Neural cell (in vitro differentiated cells): Measurements from ENCODE around the gene PLBD1. TPM values are rescaled to one million over a fixed set of nuclear protein-coding genes. Genes with fewer than 3 reads are reported as not detected.

ENCODE experiments used
- H2AFZ ChIP-seq: fragments of 200-600, 300-800 bp; sonication (generic), shearing (Covaris generic); 2 replicates; pipeline ENCODE4 v1.6.0; 2014; ENCODE audit warnings: low read depth, mild to moderate bottlenecking, antibody characterized with exemption, low read length, moderate library complexity
- H3F3A ChIP-seq: fragments of 200-600 bp; shearing (Covaris generic); 2 replicates; pipeline ENCODE4 v1.6.1; 2016; ENCODE audit warnings: mild to moderate bottlenecking, moderate library complexity, mixed read lengths, antibody characterized with exemption, low read length; ENCODE audit not compliant: insufficient read depth, poor library complexity, severe bottlenecking
- H3K27ac ChIP-seq: fragments of 200-600, 300-800 bp; sonication (generic), shearing (Covaris generic); 2 replicates; pipeline ENCODE4 v1.5.1; 2014; ENCODE audit warnings: mild to moderate bottlenecking, low read length, moderate library complexity
- H3K27me3 ChIP-seq: fragments of 300-800, 200-600 bp; sonication (generic), shearing (Covaris generic); 2 replicates; pipeline ENCODE4 v1.6.0; 2014; ENCODE audit warnings: mild to moderate bottlenecking, low read depth, low read length, moderate library complexity; ENCODE audit not compliant: insufficient read depth
- H3K36me3 ChIP-seq: fragments of 300-800, 200-600 bp; sonication (generic), shearing (Covaris generic); 2 replicates; pipeline ENCODE4 v1.5.1; 2014; ENCODE audit warnings: mild to moderate bottlenecking, antibody characterized with exemption, low read length, moderate library complexity; ENCODE audit not compliant: insufficient read depth
- H3K4me2 ChIP-seq: fragments of 300-800, 200-600 bp; sonication (generic), shearing (Covaris generic); 2 replicates; pipeline ENCODE4 v1.6.0; 2014; ENCODE audit warnings: mild to moderate bottlenecking, low read length
- H3K4me3 ChIP-seq: fragments of 300-800, 200-600 bp; sonication (generic), shearing (Covaris generic); 2 replicates; pipeline ENCODE4 v1.5.1; 2014; ENCODE audit warnings: mild to moderate bottlenecking, low read length, moderate library complexity
- H3K79me2 ChIP-seq: fragments of 200-600 bp; shearing (Covaris generic); replicated peaks from 2 replicates; pipeline ENCODE4 v1.6.0; 2014; ENCODE audit warnings: mild to moderate bottlenecking, low read length, moderate library complexity; ENCODE audit not compliant: insufficient read depth
- H3K9ac ChIP-seq: fragments of 300-800, 200-600 bp; sonication (generic), shearing (Covaris generic); 2 replicates; pipeline ENCODE4 v1.6.1; 2016; ENCODE audit warnings: mild to moderate bottlenecking, low read length, mixed read lengths
- H3K9me2 ChIP-seq: fragments of 200-600 bp; shearing (Covaris generic); 2 replicates; pipeline ENCODE4 v1.6.1; 2016; ENCODE audit warnings: mild to moderate bottlenecking, low read length, mixed read lengths; ENCODE audit not compliant: insufficient read depth
- H3K9me3 ChIP-seq: fragments of 200-600, 300-800 bp; sonication (generic), shearing (Covaris generic); 2 replicates; pipeline ENCODE4 v1.6.1; 2016; ENCODE audit warnings: mild to moderate bottlenecking, mixed run types, low read length, moderate library complexity, mixed read lengths
- H4K20me1 ChIP-seq: fragments of 200-600 bp; shearing (Covaris generic); 2 replicates; pipeline ENCODE4 v1.6.1; 2016; ENCODE audit warnings: mild to moderate bottlenecking, mixed run types; ENCODE audit not compliant: insufficient read depth
- CTCF ChIP-seq: fragments of 450-650 bp; IDR thresholded peaks from 2 replicates; pipeline ENCODE4 v1.5.1; 2014; ENCODE audit warnings: antibody characterized with exemption, mild to moderate bottlenecking, moderate library complexity; ENCODE audit not compliant: poor library complexity, severe bottlenecking
- EP300 ChIP-seq: fragments of 450-650 bp; conservative IDR thresholded peaks from 2 replicates; pipeline ENCODE4 v1.6.1; 2014; ENCODE audit warnings: antibody characterized with exemption, mild to moderate bottlenecking, moderate library complexity; ENCODE audit not compliant: poor library complexity, severe bottlenecking
- EZH2 ChIP-seq: fragments of 200-600, 300-800 bp; shearing (Covaris generic), sonication (generic); IDR thresholded peaks from 2 replicates; pipeline ENCODE4 v1.6.1; 2014; ENCODE audit warnings: antibody characterized with exemption, low read length, borderline replicate concordance, mild to moderate bottlenecking; ENCODE audit not compliant: insufficient read depth, poor library complexity, severe bottlenecking
- MXI1 ChIP-seq: fragments of 450-650 bp; conservative IDR thresholded peaks from 2 replicates; pipeline ENCODE4 v1.6.1; 2014; ENCODE audit warnings: antibody characterized with exemption, mild to moderate bottlenecking; ENCODE audit not compliant: poor library complexity, severe bottlenecking
- POLR2AphosphoS5 ChIP-seq: IDR thresholded peaks from 2 replicates; pipeline ENCODE4 v1.6.1; 2012
- RAD21 ChIP-seq: fragments of 450-650 bp; conservative IDR thresholded peaks from 2 replicates; pipeline ENCODE4 v1.6.1; 2014; ENCODE audit warnings: antibody characterized with exemption, mild to moderate bottlenecking, moderate library complexity
- REST ChIP-seq: IDR thresholded peaks from 2 replicates; pipeline ENCODE4 v1.6.1; 2012; ENCODE audit warnings: borderline replicate concordance
- SMC3 ChIP-seq: fragments of 450-650 bp; conservative IDR thresholded peaks from 2 replicates; pipeline ENCODE4 v1.6.1; 2014; ENCODE audit warnings: antibody characterized with exemption, mild to moderate bottlenecking, moderate library complexity; ENCODE audit not compliant: poor library complexity
- TAF1 ChIP-seq: IDR thresholded peaks from 2 replicates; pipeline ENCODE4 v1.6.1; 2012; ENCODE audit warnings: low read depth
- polyA plus RNA-seq: library from polyadenylated mRNA; depleted of rRNA; stranded (reverse); fragments of >200 nt; gene quantifications from 2 replicates; pipeline ENCODE4 v1.2.3, GENCODE V29; 2014

Gene PLBD1
- polyA plus RNA-seq, 1 donor from 2014 or later = not detected

- Histone ChIP-seq H2AFZ (no peak overlapping the region), H3K36me3 (no peaks in the 10 kb centered on the region), H3K9me2 (no peaks in the 10 kb centered on the region), H3K9me3 (no peaks in the 10 kb centered on the region), H3K9ac (no peak overlapping the region), H3F3A (no peaks in the 10 kb centered on the region), H4K20me1 (no peaks in the 10 kb centered on the region), H3K4me3 (no peak overlapping the region), H3K79me2 (no peaks in the 10 kb centered on the region), H3K27ac (no peak overlapping the region), H3K4me2 (no peak overlapping the region), H3K27me3 (no peaks in the 10 kb centered on the region)
- TF ChIP-seq EP300 (no peak), TAF1 (no peak), MXI1 (no peak), RAD21 (no peak), CTCF (no peak), EZH2 (no peak), REST (no peak), POLR2AphosphoS5 (no peak), SMC3 (no peak)
Measured at GRCh38 chr12:14514154-14514842, 53.4 kb downstream of the PLBD1 start.

- no peaks in the 10 kb centered on the region for H3F3A ChIP-seq
- no peak overlapping the region for H3K9ac ChIP-seq
- no peaks in the 10 kb centered on the region for H3K79me2 ChIP-seq
- H3K27me3 ChIP-seq = no peaks in the 10 kb centered on the region
- no peak overlapping the region for H2AFZ ChIP-seq
- no peaks in the 10 kb centered on the region for H4K20me1 ChIP-seq
- no peak overlapping the region for H3K4me3 ChIP-seq
- no peak overlapping the region for H3K27ac ChIP-seq
- no peaks in the 10 kb centered on the region for H3K36me3 ChIP-seq
- H3K9me3 ChIP-seq = no peaks in the 10 kb centered on the region
- TF ChIP-seq CTCF (no peak), EP300 (no peak), MXI1 (no peak), REST (no peak), EZH2 (no peak), RAD21 (no peak), TAF1 (no peak), SMC3 (no peak), POLR2AphosphoS5 (no peak)
- no peaks in the 10 kb centered on the region for H3K9me2 ChIP-seq
- no peak overlapping the region for H3K4me2 ChIP-seq
Measured at GRCh38 chr12:14510574-14510973, 57.1 kb downstream of the PLBD1 start.
